ENCODE results near the gene FGD6. TPM values are rescaled to one million over a fixed set of nuclear protein-coding genes. Genes with fewer than 3 reads are reported as not detected.

The FGD6 gene
- total and polyA plus RNA-seq, 2 experiments from 2014 or later, result 12.9 to 32.4 TPM

DNA sequence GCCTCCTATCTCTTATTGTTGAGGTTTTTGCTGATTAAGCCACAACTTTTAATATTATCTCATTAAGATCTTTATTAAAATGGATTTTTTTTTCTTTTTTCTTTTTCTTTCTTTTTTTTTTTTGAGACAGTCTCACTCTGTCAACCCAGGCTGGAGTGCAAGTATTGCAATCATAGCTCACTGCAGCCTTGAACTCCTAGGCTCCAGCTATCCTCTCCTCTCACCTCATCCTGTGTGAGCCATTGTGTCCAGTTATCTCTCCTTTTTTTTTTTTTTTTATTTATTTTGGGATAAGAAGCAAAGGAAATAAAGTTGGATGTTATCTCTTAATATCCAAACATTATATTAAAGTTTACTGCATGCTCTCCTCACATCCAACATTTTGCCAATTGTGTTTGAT lies 13.0 kb upstream of the FGD6 start (continued):
- TF ChIP-seq, protein P1, sequence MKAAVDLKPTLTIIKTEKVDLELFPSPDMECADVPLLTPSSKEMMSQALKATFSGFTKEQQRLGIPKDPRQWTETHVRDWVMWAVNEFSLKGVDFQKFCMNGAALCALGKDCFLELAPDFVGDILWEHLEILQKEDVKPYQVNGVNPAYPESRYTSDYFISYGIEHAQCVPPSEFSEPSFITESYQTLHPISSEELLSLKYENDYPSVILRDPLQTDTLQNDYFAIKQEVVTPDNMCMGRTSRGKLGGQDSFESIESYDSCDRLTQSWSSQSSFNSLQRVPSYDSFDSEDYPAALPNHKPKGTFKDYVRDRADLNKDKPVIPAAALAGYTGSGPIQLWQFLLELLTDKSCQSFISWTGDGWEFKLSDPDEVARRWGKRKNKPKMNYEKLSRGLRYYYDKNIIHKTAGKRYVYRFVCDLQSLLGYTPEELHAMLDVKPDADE (IDR thresholded peaks at IDR 0.05), result no peak
- TF ChIP-seq, protein P2, sequence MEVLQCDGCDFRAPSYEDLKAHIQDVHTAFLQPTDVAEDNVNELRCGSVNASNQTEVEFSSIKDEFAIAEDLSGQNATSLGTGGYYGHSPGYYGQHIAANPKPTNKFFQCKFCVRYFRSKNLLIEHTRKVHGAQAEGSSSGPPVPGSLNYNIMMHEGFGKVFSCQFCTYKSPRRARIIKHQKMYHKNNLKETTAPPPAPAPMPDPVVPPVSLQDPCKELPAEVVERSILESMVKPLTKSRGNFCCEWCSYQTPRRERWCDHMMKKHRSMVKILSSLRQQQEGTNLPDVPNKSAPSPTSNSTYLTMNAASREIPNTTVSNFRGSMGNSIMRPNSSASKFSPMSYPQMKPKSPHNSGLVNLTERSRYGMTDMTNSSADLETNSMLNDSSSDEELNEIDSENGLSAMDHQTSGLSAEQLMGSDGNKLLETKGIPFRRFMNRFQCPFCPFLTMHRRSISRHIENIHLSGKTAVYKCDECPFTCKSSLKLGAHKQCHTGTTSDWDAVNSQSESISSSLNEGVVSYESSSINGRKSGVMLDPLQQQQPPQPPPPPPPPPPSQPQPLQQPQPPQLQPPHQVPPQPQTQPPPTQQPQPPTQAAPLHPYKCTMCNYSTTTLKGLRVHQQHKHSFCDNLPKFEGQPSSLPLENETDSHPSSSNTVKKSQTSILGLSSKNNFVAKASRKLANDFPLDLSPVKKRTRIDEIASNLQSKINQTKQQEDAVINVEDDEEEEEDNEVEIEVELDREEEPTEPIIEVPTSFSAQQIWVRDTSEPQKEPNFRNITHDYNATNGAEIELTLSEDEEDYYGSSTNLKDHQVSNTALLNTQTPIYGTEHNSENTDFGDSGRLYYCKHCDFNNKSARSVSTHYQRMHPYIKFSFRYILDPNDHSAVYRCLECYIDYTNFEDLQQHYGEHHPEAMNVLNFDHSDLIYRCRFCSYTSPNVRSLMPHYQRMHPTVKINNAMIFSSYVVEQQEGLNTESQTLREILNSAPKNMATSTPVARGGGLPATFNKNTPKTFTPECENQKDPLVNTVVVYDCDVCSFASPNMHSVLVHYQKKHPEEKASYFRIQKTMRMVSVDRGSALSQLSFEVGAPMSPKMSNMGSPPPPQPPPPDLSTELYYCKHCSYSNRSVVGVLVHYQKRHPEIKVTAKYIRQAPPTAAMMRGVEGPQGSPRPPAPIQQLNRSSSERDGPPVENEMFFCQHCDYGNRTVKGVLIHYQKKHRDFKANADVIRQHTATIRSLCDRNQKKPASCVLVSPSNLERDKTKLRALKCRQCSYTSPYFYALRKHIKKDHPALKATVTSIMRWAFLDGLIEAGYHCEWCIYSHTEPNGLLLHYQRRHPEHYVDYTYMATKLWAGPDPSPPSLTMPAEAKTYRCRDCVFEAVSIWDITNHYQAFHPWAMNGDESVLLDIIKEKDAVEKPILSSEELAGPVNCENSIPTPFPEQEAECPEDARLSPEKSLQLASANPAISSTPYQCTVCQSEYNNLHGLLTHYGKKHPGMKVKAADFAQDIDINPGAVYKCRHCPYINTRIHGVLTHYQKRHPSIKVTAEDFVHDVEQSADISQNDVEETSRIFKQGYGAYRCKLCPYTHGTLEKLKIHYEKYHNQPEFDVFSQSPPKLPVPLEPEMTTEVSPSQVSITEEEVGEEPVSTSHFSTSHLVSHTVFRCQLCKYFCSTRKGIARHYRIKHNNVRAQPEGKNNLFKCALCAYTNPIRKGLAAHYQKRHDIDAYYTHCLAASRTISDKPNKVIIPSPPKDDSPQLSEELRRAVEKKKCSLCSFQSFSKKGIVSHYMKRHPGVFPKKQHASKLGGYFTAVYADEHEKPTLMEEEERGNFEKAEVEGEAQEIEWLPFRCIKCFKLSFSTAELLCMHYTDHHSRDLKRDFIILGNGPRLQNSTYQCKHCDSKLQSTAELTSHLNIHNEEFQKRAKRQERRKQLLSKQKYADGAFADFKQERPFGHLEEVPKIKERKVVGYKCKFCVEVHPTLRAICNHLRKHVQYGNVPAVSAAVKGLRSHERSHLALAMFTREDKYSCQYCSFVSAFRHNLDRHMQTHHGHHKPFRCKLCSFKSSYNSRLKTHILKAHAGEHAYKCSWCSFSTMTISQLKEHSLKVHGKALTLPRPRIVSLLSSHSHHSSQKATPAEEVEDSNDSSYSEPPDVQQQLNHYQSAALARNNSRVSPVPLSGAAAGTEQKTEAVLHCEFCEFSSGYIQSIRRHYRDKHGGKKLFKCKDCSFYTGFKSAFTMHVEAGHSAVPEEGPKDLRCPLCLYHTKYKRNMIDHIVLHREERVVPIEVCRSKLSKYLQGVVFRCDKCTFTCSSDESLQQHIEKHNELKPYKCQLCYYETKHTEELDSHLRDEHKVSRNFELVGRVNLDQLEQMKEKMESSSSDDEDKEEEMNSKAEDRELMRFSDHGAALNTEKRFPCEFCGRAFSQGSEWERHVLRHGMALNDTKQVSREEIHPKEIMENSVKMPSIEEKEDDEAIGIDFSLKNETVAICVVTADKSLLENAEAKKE (CRISPR knock-in tag; IDR thresholded peaks at IDR 0.05), result no peak
- TF ChIP-seq CREB1 (CRISPR knock-in tag; IDR thresholded peaks at IDR 0.05; ENCODE audit: low read depth) (no peak), EZH2 (IDR thresholded peaks at IDR 0.05; ENCODE audit: low read depth, unreplicated experiment) (no peak)

DNA sequence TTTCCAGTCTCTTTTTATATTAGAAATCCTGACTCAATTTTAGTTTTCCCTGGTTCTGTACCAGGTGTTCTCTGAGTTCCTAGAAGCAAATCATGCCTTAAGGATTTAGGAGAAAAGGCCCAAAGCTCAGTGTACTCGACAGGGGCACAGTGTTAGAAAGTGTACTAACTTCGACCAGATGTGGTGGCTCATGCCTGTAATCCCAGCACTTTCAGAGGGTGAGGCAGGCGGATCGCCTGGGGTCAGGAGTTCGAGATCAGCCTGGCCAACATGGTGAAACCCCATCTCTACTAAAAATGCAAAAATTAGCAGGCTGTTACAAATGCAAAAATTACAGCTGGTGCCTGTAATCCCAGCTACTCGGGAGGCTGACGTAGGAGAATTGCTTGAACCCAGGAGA lies 12.4 kb upstream of the FGD6 start:
- no peaks in the 10 kb centered on the region for H3F3A ChIP-seq (replicated peaks; ENCODE audit: low read depth)
- no peaks in the 10 kb centered on the region for H3K27me3 ChIP-seq (ENCODE audit: insufficient read depth)
- peak overlapping the region; percentile 48; the same call in 1 of the 2 replicates for H3K27ac ChIP-seq (ENCODE audit: low read depth)
- H3K4me2 ChIP-seq, result no peak overlapping the region
- Mint-ChIP-seq H3K27me3 (ENCODE audit: insufficient read depth, low read depth, poor library complexity) (peaks cover 3% of the 10 kb centered on the region), H3K36me3 (ENCODE audit: low read depth) (peaks cover 29% of the 10 kb centered on the region), H3K9me3 (peaks cover 7% of the 10 kb centered on the region; the same call in 2 of the 3 replicates), H3K4me3 (no peak overlapping the region), H3K27ac (no peak overlapping the region), H3K4me1 (peaks cover 27% of the 10 kb centered on the region)
- DNase-seq (ENCODE audit: low spot score) (no peak), ATAC-seq (peak; percentile 63)
- H3K9me2 ChIP-seq (ENCODE audit: insufficient read depth), result no peaks in the 10 kb centered on the region
- H3K79me2 ChIP-seq (replicated peaks; ENCODE audit: insufficient read depth), result peaks cover 100% of the 10 kb centered on the region
- H3K36me3 ChIP-seq (ENCODE audit: insufficient read depth), result no peaks in the 10 kb centered on the region; the same call in 1 of the 2 replicates
- H3K4me3 ChIP-seq, result no peak overlapping the region
- no peak overlapping the region for H2AFZ ChIP-seq
- TF ChIP-seq CREB1 (CRISPR knock-in tag; IDR thresholded peaks at IDR 0.05; ENCODE audit: low read depth) (no peak), JUNB (IDR thresholded peaks at IDR 0.05; ENCODE audit: unreplicated experiment) (no peak), ZNF114 (CRISPR knock-in tag; IDR thresholded peaks at IDR 0.05) (no peak), REST (IDR thresholded peaks at IDR 0.05; ENCODE audit: unreplicated experiment) (no peak)
- TF ChIP-seq, protein P3, sequence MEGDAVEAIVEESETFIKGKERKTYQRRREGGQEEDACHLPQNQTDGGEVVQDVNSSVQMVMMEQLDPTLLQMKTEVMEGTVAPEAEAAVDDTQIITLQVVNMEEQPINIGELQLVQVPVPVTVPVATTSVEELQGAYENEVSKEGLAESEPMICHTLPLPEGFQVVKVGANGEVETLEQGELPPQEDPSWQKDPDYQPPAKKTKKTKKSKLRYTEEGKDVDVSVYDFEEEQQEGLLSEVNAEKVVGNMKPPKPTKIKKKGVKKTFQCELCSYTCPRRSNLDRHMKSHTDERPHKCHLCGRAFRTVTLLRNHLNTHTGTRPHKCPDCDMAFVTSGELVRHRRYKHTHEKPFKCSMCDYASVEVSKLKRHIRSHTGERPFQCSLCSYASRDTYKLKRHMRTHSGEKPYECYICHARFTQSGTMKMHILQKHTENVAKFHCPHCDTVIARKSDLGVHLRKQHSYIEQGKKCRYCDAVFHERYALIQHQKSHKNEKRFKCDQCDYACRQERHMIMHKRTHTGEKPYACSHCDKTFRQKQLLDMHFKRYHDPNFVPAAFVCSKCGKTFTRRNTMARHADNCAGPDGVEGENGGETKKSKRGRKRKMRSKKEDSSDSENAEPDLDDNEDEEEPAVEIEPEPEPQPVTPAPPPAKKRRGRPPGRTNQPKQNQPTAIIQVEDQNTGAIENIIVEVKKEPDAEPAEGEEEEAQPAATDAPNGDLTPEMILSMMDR (conservative IDR thresholded peaks at IDR 0.05; ENCODE audit: low read depth in 2 of 2), result no peak
- TF ChIP-seq, protein P1 (IDR thresholded peaks at IDR 0.05), result no peak
- H3K4me1 ChIP-seq (ENCODE audit: insufficient read depth), result 0 out of 2 replicates have a peak, but pooled peaks cover 14% of the 10 kb centered on the region
- peaks cover 15% of the 10 kb centered on the region; the same call in 1 of the 2 replicates for H4K20me1 ChIP-seq (replicated peaks; ENCODE audit: insufficient read depth)
